Neural cell (in vitro differentiated cells): ENCODE measurements around the gene SPAG6. TPM values are rescaled to one million over a fixed set of nuclear protein-coding genes. Genes with fewer than 3 reads are reported as not detected.

Experiments
- H2AFZ ChIP-seq: fragments of 200-600, 300-800 bp; sonication (generic), shearing (Covaris generic); 2 replicates; pipeline ENCODE4 v1.6.0; 2014; ENCODE audit warnings: low read depth, mild to moderate bottlenecking, antibody characterized with exemption, low read length, moderate library complexity
- H3F3A ChIP-seq: fragments of 200-600 bp; shearing (Covaris generic); 2 replicates; pipeline ENCODE4 v1.6.1; 2016; ENCODE audit warnings: mild to moderate bottlenecking, moderate library complexity, mixed read lengths, antibody characterized with exemption, low read length; ENCODE audit not compliant: insufficient read depth, poor library complexity, severe bottlenecking
- H3K27ac ChIP-seq: fragments of 200-600, 300-800 bp; sonication (generic), shearing (Covaris generic); 2 replicates; pipeline ENCODE4 v1.5.1; 2014; ENCODE audit warnings: mild to moderate bottlenecking, low read length, moderate library complexity
- H3K27me3 ChIP-seq: fragments of 300-800, 200-600 bp; sonication (generic), shearing (Covaris generic); 2 replicates; pipeline ENCODE4 v1.6.0; 2014; ENCODE audit warnings: mild to moderate bottlenecking, low read depth, low read length, moderate library complexity; ENCODE audit not compliant: insufficient read depth
- H3K36me3 ChIP-seq: fragments of 300-800, 200-600 bp; sonication (generic), shearing (Covaris generic); 2 replicates; pipeline ENCODE4 v1.5.1; 2014; ENCODE audit warnings: mild to moderate bottlenecking, antibody characterized with exemption, low read length, moderate library complexity; ENCODE audit not compliant: insufficient read depth
- H3K4me2 ChIP-seq: fragments of 300-800, 200-600 bp; sonication (generic), shearing (Covaris generic); 2 replicates; pipeline ENCODE4 v1.6.0; 2014; ENCODE audit warnings: mild to moderate bottlenecking, low read length
- H3K4me3 ChIP-seq: fragments of 300-800, 200-600 bp; sonication (generic), shearing (Covaris generic); 2 replicates; pipeline ENCODE4 v1.5.1; 2014; ENCODE audit warnings: mild to moderate bottlenecking, low read length, moderate library complexity
- H3K79me2 ChIP-seq: fragments of 200-600 bp; shearing (Covaris generic); replicated peaks from 2 replicates; pipeline ENCODE4 v1.6.0; 2014; ENCODE audit warnings: mild to moderate bottlenecking, low read length, moderate library complexity; ENCODE audit not compliant: insufficient read depth
- H3K9ac ChIP-seq: fragments of 300-800, 200-600 bp; sonication (generic), shearing (Covaris generic); 2 replicates; pipeline ENCODE4 v1.6.1; 2016; ENCODE audit warnings: mild to moderate bottlenecking, low read length, mixed read lengths
- H3K9me2 ChIP-seq: fragments of 200-600 bp; shearing (Covaris generic); 2 replicates; pipeline ENCODE4 v1.6.1; 2016; ENCODE audit warnings: mild to moderate bottlenecking, low read length, mixed read lengths; ENCODE audit not compliant: insufficient read depth
- H3K9me3 ChIP-seq: fragments of 200-600, 300-800 bp; sonication (generic), shearing (Covaris generic); 2 replicates; pipeline ENCODE4 v1.6.1; 2016; ENCODE audit warnings: mild to moderate bottlenecking, mixed run types, low read length, moderate library complexity, mixed read lengths
- H4K20me1 ChIP-seq: fragments of 200-600 bp; shearing (Covaris generic); 2 replicates; pipeline ENCODE4 v1.6.1; 2016; ENCODE audit warnings: mild to moderate bottlenecking, mixed run types; ENCODE audit not compliant: insufficient read depth
- EP300 ChIP-seq: fragments of 450-650 bp; conservative IDR thresholded peaks from 2 replicates; pipeline ENCODE4 v1.6.1; 2014; ENCODE audit warnings: antibody characterized with exemption, mild to moderate bottlenecking, moderate library complexity; ENCODE audit not compliant: poor library complexity, severe bottlenecking
- EZH2 ChIP-seq: fragments of 200-600, 300-800 bp; shearing (Covaris generic), sonication (generic); IDR thresholded peaks from 2 replicates; pipeline ENCODE4 v1.6.1; 2014; ENCODE audit warnings: antibody characterized with exemption, low read length, borderline replicate concordance, mild to moderate bottlenecking; ENCODE audit not compliant: insufficient read depth, poor library complexity, severe bottlenecking
- MXI1 ChIP-seq: fragments of 450-650 bp; conservative IDR thresholded peaks from 2 replicates; pipeline ENCODE4 v1.6.1; 2014; ENCODE audit warnings: antibody characterized with exemption, mild to moderate bottlenecking; ENCODE audit not compliant: poor library complexity, severe bottlenecking
- POLR2AphosphoS5 ChIP-seq: IDR thresholded peaks from 2 replicates; pipeline ENCODE4 v1.6.1; 2012
- RAD21 ChIP-seq: fragments of 450-650 bp; conservative IDR thresholded peaks from 2 replicates; pipeline ENCODE4 v1.6.1; 2014; ENCODE audit warnings: antibody characterized with exemption, mild to moderate bottlenecking, moderate library complexity
- SMC3 ChIP-seq: fragments of 450-650 bp; conservative IDR thresholded peaks from 2 replicates; pipeline ENCODE4 v1.6.1; 2014; ENCODE audit warnings: antibody characterized with exemption, mild to moderate bottlenecking, moderate library complexity; ENCODE audit not compliant: poor library complexity
- TAF1 ChIP-seq: IDR thresholded peaks from 2 replicates; pipeline ENCODE4 v1.6.1; 2012; ENCODE audit warnings: low read depth
- polyA plus RNA-seq: library from polyadenylated mRNA; depleted of rRNA; stranded (reverse); fragments of >200 nt; gene quantifications from 2 replicates; pipeline ENCODE4 v1.2.3, GENCODE V29; 2014
- TF ChIP-seq, protein P1 (sequence below): IDR thresholded peaks from 2 replicates; pipeline ENCODE4 v1.6.1; 2012; ENCODE audit warnings: borderline replicate concordance
- TF ChIP-seq, protein P2 (sequence below): fragments of 450-650 bp; IDR thresholded peaks from 2 replicates; pipeline ENCODE4 v1.5.1; 2014; ENCODE audit warnings: antibody characterized with exemption, mild to moderate bottlenecking, moderate library complexity; ENCODE audit not compliant: poor library complexity, severe bottlenecking

Gene SPAG6
- polyA plus RNA-seq, 1 donor from 2014 or later = 0.36 TPM

DNA sequence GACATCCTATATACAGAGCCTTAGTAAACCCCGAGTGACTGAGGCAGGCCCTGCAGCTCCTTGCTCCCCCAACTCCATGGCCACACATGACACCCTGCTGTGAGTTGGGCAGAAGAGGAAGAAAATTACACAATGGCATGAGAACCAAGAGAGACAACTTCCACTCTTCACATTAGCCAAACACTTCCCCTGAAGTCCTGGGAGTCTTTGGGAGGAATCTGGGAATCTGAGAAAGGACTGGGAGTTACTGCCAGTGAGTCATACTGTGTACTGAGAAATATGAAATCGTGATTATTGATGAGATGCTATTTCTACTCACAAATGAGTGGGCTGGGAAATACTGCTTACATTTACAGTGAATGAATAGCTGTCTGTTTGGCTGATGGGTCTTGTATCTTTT lies 116.6 kb downstream of the SPAG6 start:
- Histone ChIP-seq H3K27me3 (no peaks in the 10 kb centered on the region), H3K36me3 (no peaks in the 10 kb centered on the region), H3K4me2 (no peak overlapping the region), H3K9me3 (no peaks in the 10 kb centered on the region), H3K4me3 (no peak overlapping the region), H2AFZ (no peak overlapping the region), H3K9ac (no peak overlapping the region), H3K9me2 (no peaks in the 10 kb centered on the region), H3F3A (peaks cover 4% of the 10 kb centered on the region), H4K20me1 (no peaks in the 10 kb centered on the region), H3K27ac (no peak overlapping the region), H3K79me2 (no peaks in the 10 kb centered on the region)
- TF ChIP-seq, protein P1, sequence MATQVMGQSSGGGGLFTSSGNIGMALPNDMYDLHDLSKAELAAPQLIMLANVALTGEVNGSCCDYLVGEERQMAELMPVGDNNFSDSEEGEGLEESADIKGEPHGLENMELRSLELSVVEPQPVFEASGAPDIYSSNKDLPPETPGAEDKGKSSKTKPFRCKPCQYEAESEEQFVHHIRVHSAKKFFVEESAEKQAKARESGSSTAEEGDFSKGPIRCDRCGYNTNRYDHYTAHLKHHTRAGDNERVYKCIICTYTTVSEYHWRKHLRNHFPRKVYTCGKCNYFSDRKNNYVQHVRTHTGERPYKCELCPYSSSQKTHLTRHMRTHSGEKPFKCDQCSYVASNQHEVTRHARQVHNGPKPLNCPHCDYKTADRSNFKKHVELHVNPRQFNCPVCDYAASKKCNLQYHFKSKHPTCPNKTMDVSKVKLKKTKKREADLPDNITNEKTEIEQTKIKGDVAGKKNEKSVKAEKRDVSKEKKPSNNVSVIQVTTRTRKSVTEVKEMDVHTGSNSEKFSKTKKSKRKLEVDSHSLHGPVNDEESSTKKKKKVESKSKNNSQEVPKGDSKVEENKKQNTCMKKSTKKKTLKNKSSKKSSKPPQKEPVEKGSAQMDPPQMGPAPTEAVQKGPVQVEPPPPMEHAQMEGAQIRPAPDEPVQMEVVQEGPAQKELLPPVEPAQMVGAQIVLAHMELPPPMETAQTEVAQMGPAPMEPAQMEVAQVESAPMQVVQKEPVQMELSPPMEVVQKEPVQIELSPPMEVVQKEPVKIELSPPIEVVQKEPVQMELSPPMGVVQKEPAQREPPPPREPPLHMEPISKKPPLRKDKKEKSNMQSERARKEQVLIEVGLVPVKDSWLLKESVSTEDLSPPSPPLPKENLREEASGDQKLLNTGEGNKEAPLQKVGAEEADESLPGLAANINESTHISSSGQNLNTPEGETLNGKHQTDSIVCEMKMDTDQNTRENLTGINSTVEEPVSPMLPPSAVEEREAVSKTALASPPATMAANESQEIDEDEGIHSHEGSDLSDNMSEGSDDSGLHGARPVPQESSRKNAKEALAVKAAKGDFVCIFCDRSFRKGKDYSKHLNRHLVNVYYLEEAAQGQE = no peak
- TF ChIP-seq EP300 (no peak), SMC3 (no peak), TAF1 (no peak), POLR2AphosphoS5 (no peak), MXI1 (no peak), EZH2 (no peak), RAD21 (no peak)
- TF ChIP-seq, protein P2, sequence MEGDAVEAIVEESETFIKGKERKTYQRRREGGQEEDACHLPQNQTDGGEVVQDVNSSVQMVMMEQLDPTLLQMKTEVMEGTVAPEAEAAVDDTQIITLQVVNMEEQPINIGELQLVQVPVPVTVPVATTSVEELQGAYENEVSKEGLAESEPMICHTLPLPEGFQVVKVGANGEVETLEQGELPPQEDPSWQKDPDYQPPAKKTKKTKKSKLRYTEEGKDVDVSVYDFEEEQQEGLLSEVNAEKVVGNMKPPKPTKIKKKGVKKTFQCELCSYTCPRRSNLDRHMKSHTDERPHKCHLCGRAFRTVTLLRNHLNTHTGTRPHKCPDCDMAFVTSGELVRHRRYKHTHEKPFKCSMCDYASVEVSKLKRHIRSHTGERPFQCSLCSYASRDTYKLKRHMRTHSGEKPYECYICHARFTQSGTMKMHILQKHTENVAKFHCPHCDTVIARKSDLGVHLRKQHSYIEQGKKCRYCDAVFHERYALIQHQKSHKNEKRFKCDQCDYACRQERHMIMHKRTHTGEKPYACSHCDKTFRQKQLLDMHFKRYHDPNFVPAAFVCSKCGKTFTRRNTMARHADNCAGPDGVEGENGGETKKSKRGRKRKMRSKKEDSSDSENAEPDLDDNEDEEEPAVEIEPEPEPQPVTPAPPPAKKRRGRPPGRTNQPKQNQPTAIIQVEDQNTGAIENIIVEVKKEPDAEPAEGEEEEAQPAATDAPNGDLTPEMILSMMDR = no peak

DNA sequence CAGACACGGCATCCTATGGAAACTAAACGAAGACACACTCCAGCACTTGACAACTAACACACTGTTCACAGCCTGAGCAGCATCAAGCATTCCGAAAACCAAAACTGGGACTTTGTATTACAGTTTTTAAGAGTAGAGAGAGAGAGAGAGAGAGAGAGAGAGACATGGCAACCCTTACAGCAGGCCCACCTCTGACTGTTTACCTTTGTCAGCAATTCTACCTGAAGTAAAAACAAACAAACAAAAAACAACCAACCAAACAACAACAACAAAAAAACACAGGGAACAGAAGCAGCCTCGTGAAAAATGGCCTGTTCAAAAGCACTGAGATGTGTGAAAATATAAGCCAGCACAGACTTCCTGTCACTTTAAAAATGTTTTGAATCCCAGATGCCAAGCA lies 118.0 kb downstream of the SPAG6 start:
- no peak overlapping the region for H3K4me2 ChIP-seq
- TF ChIP-seq EZH2 (no peak), MXI1 (no peak), POLR2AphosphoS5 (no peak), TAF1 (no peak)
- H2AFZ ChIP-seq = no peak overlapping the region

More for the DNA sequence above, 118.0 kb downstream of the SPAG6 start:
- no peaks in the 10 kb centered on the region for H3K9me2 ChIP-seq
- no peaks in the 10 kb centered on the region for H3K36me3 ChIP-seq
- H3K9ac ChIP-seq = no peak overlapping the region
- no peaks in the 10 kb centered on the region for H4K20me1 ChIP-seq
- no peaks in the 10 kb centered on the region for H3K9me3 ChIP-seq
- peaks cover 4% of the 10 kb centered on the region for H3F3A ChIP-seq
- no peaks in the 10 kb centered on the region for H3K79me2 ChIP-seq
- H3K27ac ChIP-seq = no peak overlapping the region
- no peak overlapping the region for H3K4me3 ChIP-seq
- no peaks in the 10 kb centered on the region for H3K27me3 ChIP-seq
